PC-3 (cell line): Measurements from ENCODE around the gene EEPD1.

Experiments used
- CTCF ChIP-seq: fragments of 300-600 bp; sonication (generic); conservative IDR thresholded peaks from 2 replicates; pipeline ENCODE4 v1.5.1; 2017; ENCODE audit warnings: antibody characterized with exemption, low read depth, mild to moderate bottlenecking, low read length
- EZH2 ChIP-seq: fragments of 300-600 bp; sonication (generic); IDR thresholded peaks from one replicate; pipeline ENCODE4 v1.6.1; 2017; ENCODE audit warnings: antibody characterized with exemption, mild to moderate bottlenecking, low read length; ENCODE audit not compliant: unreplicated experiment
- EZH2phosphoT487 ChIP-seq: fragments of 300-600 bp; sonication (generic); IDR thresholded peaks from 2 replicates; pipeline ENCODE4 v1.6.1; 2018; ENCODE audit warnings: mild to moderate bottlenecking, antibody characterized with exemption, low read length, borderline replicate concordance

GRCh38 chr7:36262309-36263094 is 109.4 kb downstream of the EEPD1 start:
- TF ChIP-seq EZH2 (no peak), CTCF (no peak), EZH2phosphoT487 (no peak)
